GM23338 (cell line): Measurements from ENCODE around the gene GNS.

Experiments used
- CREB1 ChIP-seq: fragments of 250-450 bp; sonication (Bioruptor Pico); IDR thresholded peaks from 2 replicates; pipeline ENCODE4 v1.5.0; 2020; ENCODE audit warnings: low read depth, mild to moderate bottlenecking, moderate library complexity
- EZH2 ChIP-seq: fragments of 200-600 bp; sonication (generic); IDR thresholded peaks from one replicate; pipeline ENCODE4 v1.8.0; 2017; ENCODE audit warnings: antibody characterized with exemption, mild to moderate bottlenecking, low read depth; ENCODE audit not compliant: unreplicated experiment
- EZH2phosphoT487 ChIP-seq: fragments of 200-600 bp; sonication (generic); IDR thresholded peaks from one replicate; pipeline ENCODE4 v1.8.1; 2018; ENCODE audit warnings: antibody characterized with exemption; ENCODE audit not compliant: unreplicated experiment
- JUNB ChIP-seq: IDR thresholded peaks from one replicate; pipeline ENCODE4 v1.6.1; 2016; ENCODE audit warnings: antibody characterized with exemption; ENCODE audit not compliant: unreplicated experiment
- NANOG ChIP-seq: IDR thresholded peaks from 2 replicates; pipeline ENCODE4 v1.6.1; 2016; ENCODE audit warnings: antibody characterized with exemption, borderline replicate concordance
- POLR2AphosphoS5 ChIP-seq: IDR thresholded peaks from 2 replicates; pipeline ENCODE4 v1.6.1; 2016; ENCODE audit warnings: antibody characterized with exemption, low read depth
- STAT1 ChIP-seq: IDR thresholded peaks from one replicate; pipeline ENCODE4 v1.6.1; 2016; ENCODE audit warnings: antibody characterized with exemption; ENCODE audit not compliant: unreplicated experiment
- TF ChIP-seq, protein P1 (sequence below), 2 experiments: fragments of 200-600 bp in 1 of 2; sonication (generic) in 1 of 2; conservative IDR thresholded peaks; 2 replicates each; pipeline versions ENCODE4 v1.5.1 to v1.6.1; 2016 to 2017; ENCODE audit warnings: antibody characterized with exemption in 2 of 2, low read depth in 2 of 2, mild to moderate bottlenecking in 2 of 2, moderate library complexity in 1 of 2
- TF ChIP-seq, protein P2 (sequence below): fragments of 250-450 bp; sonication (Bioruptor Pico); IDR thresholded peaks from 2 replicates; pipeline ENCODE4 v1.5.0; 2020; ENCODE audit warnings: mild to moderate bottlenecking, moderate library complexity
- TF ChIP-seq, protein P3 (sequence below): IDR thresholded peaks from one replicate; pipeline ENCODE4 v1.6.1; 2018; ENCODE audit warnings: antibody characterized with exemption; ENCODE audit not compliant: unreplicated experiment

DNA sequence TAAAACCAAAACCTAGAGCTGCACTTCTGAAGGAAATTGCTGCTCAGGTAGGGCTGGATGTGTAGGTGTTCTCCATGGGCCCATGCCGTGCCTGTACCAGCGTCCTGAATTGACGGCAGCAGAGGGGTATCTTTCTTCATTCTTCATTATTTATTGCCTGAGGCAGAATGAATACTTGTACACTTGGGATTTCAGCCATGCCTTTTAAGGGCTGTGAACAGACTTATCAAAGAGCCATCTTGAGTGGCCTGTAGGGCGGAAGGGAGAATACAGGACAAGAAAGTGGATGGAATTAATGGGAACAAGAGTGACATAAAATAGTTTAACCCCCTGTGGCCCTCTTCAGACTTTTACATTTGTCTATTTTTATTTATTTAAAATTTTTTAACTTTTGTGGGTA, 87.5 kb downstream of the GNS start:
- TF ChIP-seq, protein P1, sequence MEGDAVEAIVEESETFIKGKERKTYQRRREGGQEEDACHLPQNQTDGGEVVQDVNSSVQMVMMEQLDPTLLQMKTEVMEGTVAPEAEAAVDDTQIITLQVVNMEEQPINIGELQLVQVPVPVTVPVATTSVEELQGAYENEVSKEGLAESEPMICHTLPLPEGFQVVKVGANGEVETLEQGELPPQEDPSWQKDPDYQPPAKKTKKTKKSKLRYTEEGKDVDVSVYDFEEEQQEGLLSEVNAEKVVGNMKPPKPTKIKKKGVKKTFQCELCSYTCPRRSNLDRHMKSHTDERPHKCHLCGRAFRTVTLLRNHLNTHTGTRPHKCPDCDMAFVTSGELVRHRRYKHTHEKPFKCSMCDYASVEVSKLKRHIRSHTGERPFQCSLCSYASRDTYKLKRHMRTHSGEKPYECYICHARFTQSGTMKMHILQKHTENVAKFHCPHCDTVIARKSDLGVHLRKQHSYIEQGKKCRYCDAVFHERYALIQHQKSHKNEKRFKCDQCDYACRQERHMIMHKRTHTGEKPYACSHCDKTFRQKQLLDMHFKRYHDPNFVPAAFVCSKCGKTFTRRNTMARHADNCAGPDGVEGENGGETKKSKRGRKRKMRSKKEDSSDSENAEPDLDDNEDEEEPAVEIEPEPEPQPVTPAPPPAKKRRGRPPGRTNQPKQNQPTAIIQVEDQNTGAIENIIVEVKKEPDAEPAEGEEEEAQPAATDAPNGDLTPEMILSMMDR (conservative IDR thresholded peaks at IDR 0.05; ENCODE audit: low read depth in 2 of 2): no peak
- TF ChIP-seq EZH2: no peak
- no peak for TF ChIP-seq POLR2AphosphoS5
- no peak for TF ChIP-seq JUNB
- TF ChIP-seq, protein P2, sequence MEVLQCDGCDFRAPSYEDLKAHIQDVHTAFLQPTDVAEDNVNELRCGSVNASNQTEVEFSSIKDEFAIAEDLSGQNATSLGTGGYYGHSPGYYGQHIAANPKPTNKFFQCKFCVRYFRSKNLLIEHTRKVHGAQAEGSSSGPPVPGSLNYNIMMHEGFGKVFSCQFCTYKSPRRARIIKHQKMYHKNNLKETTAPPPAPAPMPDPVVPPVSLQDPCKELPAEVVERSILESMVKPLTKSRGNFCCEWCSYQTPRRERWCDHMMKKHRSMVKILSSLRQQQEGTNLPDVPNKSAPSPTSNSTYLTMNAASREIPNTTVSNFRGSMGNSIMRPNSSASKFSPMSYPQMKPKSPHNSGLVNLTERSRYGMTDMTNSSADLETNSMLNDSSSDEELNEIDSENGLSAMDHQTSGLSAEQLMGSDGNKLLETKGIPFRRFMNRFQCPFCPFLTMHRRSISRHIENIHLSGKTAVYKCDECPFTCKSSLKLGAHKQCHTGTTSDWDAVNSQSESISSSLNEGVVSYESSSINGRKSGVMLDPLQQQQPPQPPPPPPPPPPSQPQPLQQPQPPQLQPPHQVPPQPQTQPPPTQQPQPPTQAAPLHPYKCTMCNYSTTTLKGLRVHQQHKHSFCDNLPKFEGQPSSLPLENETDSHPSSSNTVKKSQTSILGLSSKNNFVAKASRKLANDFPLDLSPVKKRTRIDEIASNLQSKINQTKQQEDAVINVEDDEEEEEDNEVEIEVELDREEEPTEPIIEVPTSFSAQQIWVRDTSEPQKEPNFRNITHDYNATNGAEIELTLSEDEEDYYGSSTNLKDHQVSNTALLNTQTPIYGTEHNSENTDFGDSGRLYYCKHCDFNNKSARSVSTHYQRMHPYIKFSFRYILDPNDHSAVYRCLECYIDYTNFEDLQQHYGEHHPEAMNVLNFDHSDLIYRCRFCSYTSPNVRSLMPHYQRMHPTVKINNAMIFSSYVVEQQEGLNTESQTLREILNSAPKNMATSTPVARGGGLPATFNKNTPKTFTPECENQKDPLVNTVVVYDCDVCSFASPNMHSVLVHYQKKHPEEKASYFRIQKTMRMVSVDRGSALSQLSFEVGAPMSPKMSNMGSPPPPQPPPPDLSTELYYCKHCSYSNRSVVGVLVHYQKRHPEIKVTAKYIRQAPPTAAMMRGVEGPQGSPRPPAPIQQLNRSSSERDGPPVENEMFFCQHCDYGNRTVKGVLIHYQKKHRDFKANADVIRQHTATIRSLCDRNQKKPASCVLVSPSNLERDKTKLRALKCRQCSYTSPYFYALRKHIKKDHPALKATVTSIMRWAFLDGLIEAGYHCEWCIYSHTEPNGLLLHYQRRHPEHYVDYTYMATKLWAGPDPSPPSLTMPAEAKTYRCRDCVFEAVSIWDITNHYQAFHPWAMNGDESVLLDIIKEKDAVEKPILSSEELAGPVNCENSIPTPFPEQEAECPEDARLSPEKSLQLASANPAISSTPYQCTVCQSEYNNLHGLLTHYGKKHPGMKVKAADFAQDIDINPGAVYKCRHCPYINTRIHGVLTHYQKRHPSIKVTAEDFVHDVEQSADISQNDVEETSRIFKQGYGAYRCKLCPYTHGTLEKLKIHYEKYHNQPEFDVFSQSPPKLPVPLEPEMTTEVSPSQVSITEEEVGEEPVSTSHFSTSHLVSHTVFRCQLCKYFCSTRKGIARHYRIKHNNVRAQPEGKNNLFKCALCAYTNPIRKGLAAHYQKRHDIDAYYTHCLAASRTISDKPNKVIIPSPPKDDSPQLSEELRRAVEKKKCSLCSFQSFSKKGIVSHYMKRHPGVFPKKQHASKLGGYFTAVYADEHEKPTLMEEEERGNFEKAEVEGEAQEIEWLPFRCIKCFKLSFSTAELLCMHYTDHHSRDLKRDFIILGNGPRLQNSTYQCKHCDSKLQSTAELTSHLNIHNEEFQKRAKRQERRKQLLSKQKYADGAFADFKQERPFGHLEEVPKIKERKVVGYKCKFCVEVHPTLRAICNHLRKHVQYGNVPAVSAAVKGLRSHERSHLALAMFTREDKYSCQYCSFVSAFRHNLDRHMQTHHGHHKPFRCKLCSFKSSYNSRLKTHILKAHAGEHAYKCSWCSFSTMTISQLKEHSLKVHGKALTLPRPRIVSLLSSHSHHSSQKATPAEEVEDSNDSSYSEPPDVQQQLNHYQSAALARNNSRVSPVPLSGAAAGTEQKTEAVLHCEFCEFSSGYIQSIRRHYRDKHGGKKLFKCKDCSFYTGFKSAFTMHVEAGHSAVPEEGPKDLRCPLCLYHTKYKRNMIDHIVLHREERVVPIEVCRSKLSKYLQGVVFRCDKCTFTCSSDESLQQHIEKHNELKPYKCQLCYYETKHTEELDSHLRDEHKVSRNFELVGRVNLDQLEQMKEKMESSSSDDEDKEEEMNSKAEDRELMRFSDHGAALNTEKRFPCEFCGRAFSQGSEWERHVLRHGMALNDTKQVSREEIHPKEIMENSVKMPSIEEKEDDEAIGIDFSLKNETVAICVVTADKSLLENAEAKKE: no peak
- no peak for TF ChIP-seq CREB1
- TF ChIP-seq, protein P3, sequence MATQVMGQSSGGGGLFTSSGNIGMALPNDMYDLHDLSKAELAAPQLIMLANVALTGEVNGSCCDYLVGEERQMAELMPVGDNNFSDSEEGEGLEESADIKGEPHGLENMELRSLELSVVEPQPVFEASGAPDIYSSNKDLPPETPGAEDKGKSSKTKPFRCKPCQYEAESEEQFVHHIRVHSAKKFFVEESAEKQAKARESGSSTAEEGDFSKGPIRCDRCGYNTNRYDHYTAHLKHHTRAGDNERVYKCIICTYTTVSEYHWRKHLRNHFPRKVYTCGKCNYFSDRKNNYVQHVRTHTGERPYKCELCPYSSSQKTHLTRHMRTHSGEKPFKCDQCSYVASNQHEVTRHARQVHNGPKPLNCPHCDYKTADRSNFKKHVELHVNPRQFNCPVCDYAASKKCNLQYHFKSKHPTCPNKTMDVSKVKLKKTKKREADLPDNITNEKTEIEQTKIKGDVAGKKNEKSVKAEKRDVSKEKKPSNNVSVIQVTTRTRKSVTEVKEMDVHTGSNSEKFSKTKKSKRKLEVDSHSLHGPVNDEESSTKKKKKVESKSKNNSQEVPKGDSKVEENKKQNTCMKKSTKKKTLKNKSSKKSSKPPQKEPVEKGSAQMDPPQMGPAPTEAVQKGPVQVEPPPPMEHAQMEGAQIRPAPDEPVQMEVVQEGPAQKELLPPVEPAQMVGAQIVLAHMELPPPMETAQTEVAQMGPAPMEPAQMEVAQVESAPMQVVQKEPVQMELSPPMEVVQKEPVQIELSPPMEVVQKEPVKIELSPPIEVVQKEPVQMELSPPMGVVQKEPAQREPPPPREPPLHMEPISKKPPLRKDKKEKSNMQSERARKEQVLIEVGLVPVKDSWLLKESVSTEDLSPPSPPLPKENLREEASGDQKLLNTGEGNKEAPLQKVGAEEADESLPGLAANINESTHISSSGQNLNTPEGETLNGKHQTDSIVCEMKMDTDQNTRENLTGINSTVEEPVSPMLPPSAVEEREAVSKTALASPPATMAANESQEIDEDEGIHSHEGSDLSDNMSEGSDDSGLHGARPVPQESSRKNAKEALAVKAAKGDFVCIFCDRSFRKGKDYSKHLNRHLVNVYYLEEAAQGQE: no peak
- no peak for TF ChIP-seq STAT1
- no peak for TF ChIP-seq NANOG
- no peak for TF ChIP-seq EZH2phosphoT487
